C1 segment of cervical spinal cord (tissue), 14 donors: Measurements from ENCODE around the gene ZNF362.

Experiments used
- DNase-seq, 14 donors: peaks; one replicate each; lab custom pipeline; 2025; lab: John Stamatoyannopoulos, UW

ZNF362 gene

GRCh38 chr1:33324677-33325575 is 68.6 kb downstream of the ZNF362 start:
- no peak for DNase-seq

- no peak for DNase-seq
Measured at GRCh38 chr1:33326785-33327184, 70.5 kb downstream of the ZNF362 start.

- peak in 4 of 14 donors; percentile 23 to 49 (median 30) for DNase-seq
Measured at GRCh38 chr1:33327587-33328325, 71.5 kb downstream of the ZNF362 start.

- peak in 1 of 14 donors; percentile 24 for DNase-seq
Measured at GRCh38 chr1:33328817-33329216, 72.5 kb downstream of the ZNF362 start.

GRCh38 chr1:33329600-33330305 is 73.5 kb downstream of the ZNF362 start:
- DNase-seq: no peak

- no peak for DNase-seq
Measured at GRCh38 chr1:33330361-33330890, 74.1 kb downstream of the ZNF362 start.

- no peak for DNase-seq
Measured at GRCh38 chr1:33330906-33331305, 74.6 kb downstream of the ZNF362 start.

- no peak for DNase-seq
Measured at GRCh38 chr1:33331444-33332356, 75.4 kb downstream of the ZNF362 start.

- peak in 4 of 14 donors; percentile 24 to 62 (median 42) for DNase-seq
Measured at GRCh38 chr1:33332357-33332789, 76.1 kb downstream of the ZNF362 start.

GRCh38 chr1:33332881-33333280 is 76.6 kb downstream of the ZNF362 start:
- peak in 8 of 14 donors; percentile 17 to 59 (median 22) for DNase-seq

- peak in 3 of 14 donors; percentile 37 to 61 (median 51) for DNase-seq
Measured at GRCh38 chr1:33334081-33334552, 77.8 kb downstream of the ZNF362 start.

GRCh38 chr1:33335020-33335419 is 78.7 kb downstream of the ZNF362 start:
- peak in 1 of 14 donors; percentile 14 for DNase-seq

GRCh38 chr1:33336580-33336979 is 80.3 kb downstream of the ZNF362 start:
- peak in 1 of 14 donors; percentile 29 for DNase-seq

GRCh38 chr1:33337441-33337840 is 81.1 kb downstream of the ZNF362 start:
- DNase-seq: no peak

- DNase-seq: peak in 1 of 14 donors; percentile 31
Measured at GRCh38 chr1:33338048-33338439, 81.8 kb downstream of the ZNF362 start.

GRCh38 chr1:33338440-33339211 is 82.3 kb downstream of the ZNF362 start:
- DNase-seq: peak in 11 of 14 donors; percentile 29 to 78 (median 50)

GRCh38 chr1:33339413-33339812 is 83.1 kb downstream of the ZNF362 start:
- peak in 3 of 14 donors; percentile 27 to 46 (median 28) for DNase-seq

GRCh38 chr1:33341190-33341589 is 84.9 kb downstream of the ZNF362 start:
- DNase-seq: no peak

GRCh38 chr1:33342041-33342723 is 85.9 kb downstream of the ZNF362 start:
- peak in 11 of 14 donors; percentile 34 to 84 (median 63) for DNase-seq
